Esophagus squamous epithelium (tissue), 4 donors: ENCODE data around the gene GPR176.
"Not testable (repeated sequence)": the region's sequence is repeated elsewhere in the genome, so short reads cannot be mapped to it uniquely, and the experiment has no call there.

Experiments used
- POLR2A ChIP-seq, 4 donors: fragments of 450-650 bp; IDR thresholded peaks; one replicate each; pipeline ENCODE4 v1.6.1; 2017; ENCODE audit warnings: antibody characterized with exemption in 4 of 4, mild to moderate bottlenecking in 4 of 4, moderate library complexity in 3 of 4
- TF ChIP-seq, protein P1 (sequence below), 6 experiments: fragments of 450-650 bp in 4 of 6; fragments of 200-600 bp in 2 of 6; sonication (generic) in 2 of 6; IDR thresholded peaks; one replicate each; pipeline ENCODE4 v1.5.1; 2016 to 2019; ENCODE audit warnings: antibody characterized with exemption in 6 of 6, mild to moderate bottlenecking in 4 of 6, moderate library complexity in 4 of 6

- TF ChIP-seq, protein P1, sequence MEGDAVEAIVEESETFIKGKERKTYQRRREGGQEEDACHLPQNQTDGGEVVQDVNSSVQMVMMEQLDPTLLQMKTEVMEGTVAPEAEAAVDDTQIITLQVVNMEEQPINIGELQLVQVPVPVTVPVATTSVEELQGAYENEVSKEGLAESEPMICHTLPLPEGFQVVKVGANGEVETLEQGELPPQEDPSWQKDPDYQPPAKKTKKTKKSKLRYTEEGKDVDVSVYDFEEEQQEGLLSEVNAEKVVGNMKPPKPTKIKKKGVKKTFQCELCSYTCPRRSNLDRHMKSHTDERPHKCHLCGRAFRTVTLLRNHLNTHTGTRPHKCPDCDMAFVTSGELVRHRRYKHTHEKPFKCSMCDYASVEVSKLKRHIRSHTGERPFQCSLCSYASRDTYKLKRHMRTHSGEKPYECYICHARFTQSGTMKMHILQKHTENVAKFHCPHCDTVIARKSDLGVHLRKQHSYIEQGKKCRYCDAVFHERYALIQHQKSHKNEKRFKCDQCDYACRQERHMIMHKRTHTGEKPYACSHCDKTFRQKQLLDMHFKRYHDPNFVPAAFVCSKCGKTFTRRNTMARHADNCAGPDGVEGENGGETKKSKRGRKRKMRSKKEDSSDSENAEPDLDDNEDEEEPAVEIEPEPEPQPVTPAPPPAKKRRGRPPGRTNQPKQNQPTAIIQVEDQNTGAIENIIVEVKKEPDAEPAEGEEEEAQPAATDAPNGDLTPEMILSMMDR (IDR thresholded peaks at IDR 0.05): not testable (repeated sequence)
- TF ChIP-seq POLR2A (IDR thresholded peaks at IDR 0.05): not testable (repeated sequence)
Observed at GRCh38 chr15:39893051-39893450, 27.0 kb downstream of the GPR176 start.
